Osteoblast (primary cell): ENCODE data around the gene TRRAP. TPM values are rescaled to one million over a fixed set of nuclear protein-coding genes. Genes with fewer than 3 reads are reported as not detected.

Experiments used
- DNase-seq: peaks from one replicate; pipeline ENCODE4 v3.0.0; 2011; ENCODE audit warnings: low spot score, mixed read lengths; ENCODE audit not compliant: insufficient read length; ENCODE audit errors: missing footprints
- H2AFZ ChIP-seq: 2 replicates; pipeline ENCODE4 v1.6.0; 2011; ENCODE audit warnings: mild to moderate bottlenecking, low read length
- H3K27ac ChIP-seq: 2 replicates; pipeline ENCODE4 v1.5.1; 2011; ENCODE audit warnings: mild to moderate bottlenecking, low read depth, low read length, moderate library complexity
- H3K27me3 ChIP-seq: 2 replicates; pipeline ENCODE4 v1.6.0; 2012; ENCODE audit warnings: mild to moderate bottlenecking, control low read depth, inconsistent platforms, low read length, moderate library complexity; ENCODE audit not compliant: insufficient read depth
- H3K36me3 ChIP-seq: 2 replicates; pipeline ENCODE4 v1.5.1; 2011; ENCODE audit warnings: mild to moderate bottlenecking, low read length, control low read depth, moderate library complexity; ENCODE audit not compliant: insufficient read depth
- H3K4me1 ChIP-seq: 2 replicates; pipeline ENCODE4 v1.5.1; 2011; ENCODE audit warnings: mild to moderate bottlenecking, low read length, control low read depth, moderate library complexity; ENCODE audit not compliant: insufficient read depth
- H3K4me2 ChIP-seq: 2 replicates; pipeline ENCODE4 v1.6.0; 2011; ENCODE audit warnings: mild to moderate bottlenecking, low read length; ENCODE audit not compliant: insufficient read depth
- H3K4me3 ChIP-seq: fragments of 200-600 bp; sonication (generic); 3 replicates; pipeline ENCODE4 v1.5.1; 2012; ENCODE audit warnings: mild to moderate bottlenecking, low read length, inconsistent platforms; ENCODE audit not compliant: insufficient read depth
- H3K79me2 ChIP-seq: 2 replicates; pipeline ENCODE4 v1.6.0; 2012; ENCODE audit warnings: mild to moderate bottlenecking, low read length, control low read depth, inconsistent platforms; ENCODE audit not compliant: insufficient read depth
- H3K9me3 ChIP-seq: 2 replicates; pipeline ENCODE4 v1.5.1; 2011; ENCODE audit warnings: low read depth, low read length, control low read depth
- H4K20me1 ChIP-seq: 2 replicates; pipeline ENCODE4 v1.6.0; 2012; ENCODE audit warnings: mild to moderate bottlenecking, low read length, control low read depth; ENCODE audit not compliant: insufficient read depth
- total RNA-seq: library from RNA; depleted of rRNA; stranded (reverse); fragments of >200 nt; gene quantifications from 2 replicates; pipeline ENCODE4 v1.2.3, GENCODE V29; 2012
- TF ChIP-seq, protein P1 (sequence below): IDR thresholded peaks from 2 replicates; pipeline ENCODE4 v1.5.1; 2011; ENCODE audit warnings: mild to moderate bottlenecking, low read depth, low read length, moderate library complexity; ENCODE audit errors: extremely low read depth

The TRRAP gene
- total RNA-seq, 1 donor = 17.7 TPM

- no peak overlapping the region for H3K27ac ChIP-seq
- H2AFZ ChIP-seq = no peak overlapping the region
- H3K36me3 ChIP-seq = peaks cover 78% of the 10 kb centered on the region
- H3K27me3 ChIP-seq = no peaks in the 10 kb centered on the region
- H3K4me3 ChIP-seq = no peak overlapping the region
- H3K4me2 ChIP-seq = no peak overlapping the region
- TF ChIP-seq, protein P1, sequence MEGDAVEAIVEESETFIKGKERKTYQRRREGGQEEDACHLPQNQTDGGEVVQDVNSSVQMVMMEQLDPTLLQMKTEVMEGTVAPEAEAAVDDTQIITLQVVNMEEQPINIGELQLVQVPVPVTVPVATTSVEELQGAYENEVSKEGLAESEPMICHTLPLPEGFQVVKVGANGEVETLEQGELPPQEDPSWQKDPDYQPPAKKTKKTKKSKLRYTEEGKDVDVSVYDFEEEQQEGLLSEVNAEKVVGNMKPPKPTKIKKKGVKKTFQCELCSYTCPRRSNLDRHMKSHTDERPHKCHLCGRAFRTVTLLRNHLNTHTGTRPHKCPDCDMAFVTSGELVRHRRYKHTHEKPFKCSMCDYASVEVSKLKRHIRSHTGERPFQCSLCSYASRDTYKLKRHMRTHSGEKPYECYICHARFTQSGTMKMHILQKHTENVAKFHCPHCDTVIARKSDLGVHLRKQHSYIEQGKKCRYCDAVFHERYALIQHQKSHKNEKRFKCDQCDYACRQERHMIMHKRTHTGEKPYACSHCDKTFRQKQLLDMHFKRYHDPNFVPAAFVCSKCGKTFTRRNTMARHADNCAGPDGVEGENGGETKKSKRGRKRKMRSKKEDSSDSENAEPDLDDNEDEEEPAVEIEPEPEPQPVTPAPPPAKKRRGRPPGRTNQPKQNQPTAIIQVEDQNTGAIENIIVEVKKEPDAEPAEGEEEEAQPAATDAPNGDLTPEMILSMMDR = no peak
- H3K9me3 ChIP-seq = no peaks in the 10 kb centered on the region
- peak; percentile 55 for DNase-seq
- no peaks in the 10 kb centered on the region for H3K79me2 ChIP-seq
- no peaks in the 10 kb centered on the region for H4K20me1 ChIP-seq
- H3K4me1 ChIP-seq = no peaks in the 10 kb centered on the region
Observed at GRCh38 chr7:98970016-98970615, 91.8 kb downstream of the TRRAP start.

- Histone ChIP-seq H4K20me1 (no peaks in the 10 kb centered on the region), H3K27ac (no peak overlapping the region), H3K79me2 (no peaks in the 10 kb centered on the region), H3K4me2 (no peak overlapping the region), H3K27me3 (no peaks in the 10 kb centered on the region), H2AFZ (no peak overlapping the region), H3K4me1 (no peaks in the 10 kb centered on the region), H3K4me3 (no peak overlapping the region), H3K9me3 (no peaks in the 10 kb centered on the region), H3K36me3 (peaks cover 81% of the 10 kb centered on the region)
- peak; percentile 45 for DNase-seq
- TF ChIP-seq, protein P1 = no peak
Observed at GRCh38 chr7:98970805-98971204, 92.5 kb downstream of the TRRAP start.

GRCh38 chr7:98974205-98974604 is 95.9 kb downstream of the TRRAP start:
- no peaks in the 10 kb centered on the region for H3K4me1 ChIP-seq
- H2AFZ ChIP-seq = no peak overlapping the region
- TF ChIP-seq, protein P1 = no peak
- H3K4me2 ChIP-seq = no peak overlapping the region
- no peak overlapping the region for H3K4me3 ChIP-seq
- H3K79me2 ChIP-seq = no peaks in the 10 kb centered on the region
- no peak for DNase-seq
- no peaks in the 10 kb centered on the region for H3K9me3 ChIP-seq
- no peak overlapping the region for H3K27ac ChIP-seq
- H3K36me3 ChIP-seq = peaks cover 91% of the 10 kb centered on the region
- H4K20me1 ChIP-seq = no peaks in the 10 kb centered on the region
- no peaks in the 10 kb centered on the region for H3K27me3 ChIP-seq

GRCh38 chr7:98974906-98975816 is 96.8 kb downstream of the TRRAP start:
- peaks cover 94% of the 10 kb centered on the region for H3K36me3 ChIP-seq
- H3K4me3 ChIP-seq = no peak overlapping the region
- no peak overlapping the region for H3K27ac ChIP-seq
- no peaks in the 10 kb centered on the region for H3K4me1 ChIP-seq
- H3K4me2 ChIP-seq = no peak overlapping the region
- H4K20me1 ChIP-seq = no peaks in the 10 kb centered on the region
- TF ChIP-seq, protein P1 = no peak
- no peaks in the 10 kb centered on the region for H3K9me3 ChIP-seq
- H2AFZ ChIP-seq = no peak overlapping the region
- no peaks in the 10 kb centered on the region for H3K79me2 ChIP-seq
- DNase-seq = peak; percentile 82
- H3K27me3 ChIP-seq = no peaks in the 10 kb centered on the region
